ENCODE measurements around the gene PSME1. TPM values are rescaled to one million over a fixed set of nuclear protein-coding genes. Genes with fewer than 3 reads are reported as not detected.
A peak's percentile ranks its signal among the peaks of the same experiment; 100 is the strongest.

The PSME1 gene
- total and polyA plus RNA-seq, 10 of the 15 experiments (the other 5 are each of a cell fraction or from before 2014, with no cell fraction given): 250 to 1,378 (median 412) TPM

- Histone ChIP-seq H3K4me3 (peak overlapping the region; percentile 68), H3K27ac (ENCODE audit: control insufficient read depth, insufficient read depth) (0 out of 2 replicates have a peak overlapping the region, but pooled peaks have one; percentile 6), H3K4me2 (ENCODE audit: control insufficient read depth, insufficient read depth) (peak overlapping the region; percentile 91), H3K79me2 (ENCODE audit: control insufficient read depth, insufficient read depth, low read length) (peaks cover 66% of the 10 kb centered on the region), H3K4me1 (ENCODE audit: control insufficient read depth, insufficient read depth, low read length) (peaks cover 43% of the 10 kb centered on the region), H3K9ac (ENCODE audit: control insufficient read depth, insufficient read depth, low read length) (peak overlapping the region; percentile 52; the same call in 1 of the 2 replicates), H4K20me1 (ENCODE audit: control insufficient read depth, insufficient read depth) (no peaks in the 10 kb centered on the region), H3K27me3 (replicated peaks in 1 of 2; ENCODE audit: control insufficient read depth in 2 of 2, insufficient read depth in 2 of 2, low read length in 1 of 2) (no peaks in the 10 kb centered on the region), H3K9me3 (replicated peaks; ENCODE audit: control insufficient read depth, insufficient read depth, low read length) (no peaks in the 10 kb centered on the region), H3K36me3 (ENCODE audit: control insufficient read depth in 2 of 2, insufficient read depth in 2 of 2, low read length in 1 of 2) (peaks cover 12 to 28% of the 10 kb centered on the region in 2 experiments), H2AFZ (ENCODE audit: control insufficient read depth, low read depth, low read length) (no peak overlapping the region)
- SMC1A ChIA-PET (ENCODE audit: uncharacterized antibody, unreplicated experiment): interaction anchor here (1.1 to 7.7 kb wide), 5 partner anchors 9 to 30 kb away, joined by 4 to 70 read pairs (median 21); partner anchors contain the start of genes DCAF11, IRF9 and NRL
- intact Hi-C loops (cut with micrococcal nuclease; ENCODE audit: unreplicated experiment): no loop called here
- no TSS peak for BruUV-seq (replicated peaks)
- ATAC-seq: no peak
- 47% methylated on average over 9 of the region's 9 CpGs for WGBS (ENCODE audit: insufficient coverage, insufficient replicate concordance, low lambda C conversion rate, missing lambda C conversion rate)
- no peak for FAIRE-seq
- RAD21 ChIA-PET (ENCODE audit: unreplicated experiment): interaction anchor here (1.0 to 6.8 kb wide), 4 partner anchors 21 to 43 kb away, joined by 4 to 69 read pairs (median 7); partner anchors contain the start of genes DCAF11, IRF9 and NRL
- no peak for DNase-seq (ENCODE audit: low read depth, low spot score)
- CTCF ChIA-PET: interaction anchor here (1.3 to 4.9 kb wide), 3 partner anchors 9 to 23 kb away, joined by 4 to 39 read pairs (median 34); partner anchors contain the start of genes DCAF11, IRF9 and NRL
- POLR2A ChIA-PET: interaction anchor here (1.0 to 11.6 kb wide), 4 partner anchors 8 to 31 kb away, joined by 3 to 276 read pairs (median 80); partner anchors contain the start of genes DCAF11, IRF9, NRL and PSME2
- in situ Hi-C loops (cut with MboI): no loop called here
- TF ChIP-seq PKNOX1 (IDR thresholded peaks at IDR 0.05) (no peak), ZNF274 (IDR thresholded peaks at IDR 0.05; ENCODE audit: insufficient read depth, insufficient read length) (no peak), ZBTB33 (IDR thresholded peaks at IDR 0.05) (no peak), GABPA (IDR thresholded peaks at IDR 0.05; ENCODE audit: low read depth) (no peak), SUPT20H (IDR thresholded peaks at IDR 0.05; ENCODE audit: borderline replicate concordance, control insufficient read depth, low read depth, low read length) (no peak), CTCF (IDR thresholded peaks at IDR 0.05 in 2 of 3, conservative IDR thresholded peaks at IDR 0.05 in 1 of 3; ENCODE audit: control insufficient read depth in 2 of 3, extremely low read depth in 1 of 3, insufficient read depth in 1 of 3, low read depth in 3 of 3, low read length in 3 of 3) (peak in 1 of 3 experiments; percentile 7; a peak in 1 of 6 replicates), ZNF384 (IDR thresholded peaks at IDR 0.05; ENCODE audit: borderline replicate concordance, low read depth, low read length) (no peak), MYC (IDR thresholded peaks at IDR 0.05; ENCODE audit: insufficient read depth, insufficient read length, insufficient replicate concordance, low read length, severe bottlenecking) (no peak), POLR2AphosphoS5 (IDR thresholded peaks at IDR 0.05; ENCODE audit: low read length) (peak; percentile 19; the same call in 1 of the 2 replicates), PML (IDR thresholded peaks at IDR 0.05; ENCODE audit: low read length) (no peak), FOXM1 (IDR thresholded peaks at IDR 0.05; ENCODE audit: low read depth, low read length) (no peak), HSF1 (IDR thresholded peaks at IDR 0.05; ENCODE audit: low read depth, low read length) (no peak), CEBPB (IDR thresholded peaks at IDR 0.05; ENCODE audit: borderline replicate concordance in 1 of 2, low read depth in 2 of 2, low read length in 2 of 2) (no peak), SIN3A (IDR thresholded peaks at IDR 0.05; ENCODE audit: low read depth, low read length) (no peak), GATAD2B (conservative IDR thresholded peaks at IDR 0.05; ENCODE audit: low read depth) (no peak), DPF2 (IDR thresholded peaks at IDR 0.05) (no peak)
These were observed 3.4 kb downstream of the PSME1 start for GRCh38 chr14:24139272-24139934.
